Thyroid gland (tissue), 4 donors: ENCODE data around the gene CAD.

Experiments
- POLR2A ChIP-seq, 2 donors: fragments of 450-650 bp; IDR thresholded peaks; one replicate each; pipeline ENCODE4 v1.6.1; 2017; ENCODE audit warnings: antibody characterized with exemption in 2 of 2, mild to moderate bottlenecking in 2 of 2, moderate library complexity in 1 of 2
- TF ChIP-seq, protein P1 (sequence below), 6 experiments: fragments of 200-600 bp in 3 of 6; fragments of 450-650 bp in 3 of 6; sonication (generic) in 3 of 6; IDR thresholded peaks; one replicate each; pipeline ENCODE4 v1.5.1; 2016 to 2019; ENCODE audit warnings: antibody characterized with exemption in 6 of 6, mild to moderate bottlenecking in 2 of 6, inconsistent platforms in 1 of 6, moderate library complexity in 1 of 6

DNA sequence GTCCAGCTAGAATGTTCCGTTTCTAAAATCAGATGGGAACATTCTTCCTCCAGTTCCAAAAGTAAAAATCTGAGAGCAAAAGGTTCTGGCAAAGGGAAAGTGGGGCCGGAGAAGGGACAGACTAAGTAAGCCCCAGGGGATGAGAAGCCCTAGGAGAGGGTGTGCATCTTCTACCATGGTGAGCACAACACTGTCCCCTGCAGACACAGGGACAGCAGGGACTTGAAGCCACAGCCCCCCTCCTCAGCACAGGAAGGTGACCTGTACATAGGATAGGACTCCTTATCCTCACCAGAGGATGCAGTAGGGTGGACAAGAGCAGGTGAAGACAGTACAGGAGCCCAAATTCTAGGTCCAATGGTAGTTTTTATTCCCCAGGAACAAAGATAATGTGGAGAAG, 17.9 kb upstream of the CAD start:
- TF ChIP-seq POLR2A (IDR thresholded peaks at IDR 0.05), result no peak
- TF ChIP-seq, protein P1, sequence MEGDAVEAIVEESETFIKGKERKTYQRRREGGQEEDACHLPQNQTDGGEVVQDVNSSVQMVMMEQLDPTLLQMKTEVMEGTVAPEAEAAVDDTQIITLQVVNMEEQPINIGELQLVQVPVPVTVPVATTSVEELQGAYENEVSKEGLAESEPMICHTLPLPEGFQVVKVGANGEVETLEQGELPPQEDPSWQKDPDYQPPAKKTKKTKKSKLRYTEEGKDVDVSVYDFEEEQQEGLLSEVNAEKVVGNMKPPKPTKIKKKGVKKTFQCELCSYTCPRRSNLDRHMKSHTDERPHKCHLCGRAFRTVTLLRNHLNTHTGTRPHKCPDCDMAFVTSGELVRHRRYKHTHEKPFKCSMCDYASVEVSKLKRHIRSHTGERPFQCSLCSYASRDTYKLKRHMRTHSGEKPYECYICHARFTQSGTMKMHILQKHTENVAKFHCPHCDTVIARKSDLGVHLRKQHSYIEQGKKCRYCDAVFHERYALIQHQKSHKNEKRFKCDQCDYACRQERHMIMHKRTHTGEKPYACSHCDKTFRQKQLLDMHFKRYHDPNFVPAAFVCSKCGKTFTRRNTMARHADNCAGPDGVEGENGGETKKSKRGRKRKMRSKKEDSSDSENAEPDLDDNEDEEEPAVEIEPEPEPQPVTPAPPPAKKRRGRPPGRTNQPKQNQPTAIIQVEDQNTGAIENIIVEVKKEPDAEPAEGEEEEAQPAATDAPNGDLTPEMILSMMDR (IDR thresholded peaks at IDR 0.05), result no peak
